GM21381 (cell line): ENCODE results near the gene PGGT1B.

Source experiments
- ATAC-seq: cut with Tn5 transposase; IDR thresholded peaks from one replicate; pipeline ENCODE4 v1.9.1; 2021; ENCODE audit warnings: mild to moderate bottlenecking, moderate library complexity; ENCODE audit not compliant: unreplicated experiment

PGGT1B gene

GRCh38 chr5:115262321-115263077 is at the start of gene PGGT1B:
Gene PGGT1B (minus strand): TSS chr5:115262877. CDS start chr5:115262851, 26 bp downstream.
- ATAC-seq, result peak; percentile 91

- no peak for ATAC-seq
These were observed 47.2 kb upstream of the PGGT1B start for GRCh38 chr5:115309751-115310370.

- no peak for ATAC-seq
These were observed 46.1 kb upstream of the PGGT1B start for GRCh38 chr5:115308815-115309214.

GRCh38 chr5:115306011-115306536 is 43.4 kb upstream of the PGGT1B start:
- no peak for ATAC-seq

- no peak for ATAC-seq
These were observed 41.8 kb upstream of the PGGT1B start for GRCh38 chr5:115304496-115304895.

GRCh38 chr5:115298811-115299210 is 36.1 kb upstream of the PGGT1B start:
- ATAC-seq, result no peak

- ATAC-seq, result no peak
These were observed 34.4 kb upstream of the PGGT1B start for GRCh38 chr5:115297031-115297430.

- ATAC-seq, result peak; percentile 77
These were observed 33.7 kb upstream of the PGGT1B start, which contains the start of gene CCDC112 for GRCh38 chr5:115296124-115297022. Gene CCDC112 (minus strand): TSS chr5:115296654. CDS start chr5:115296543, 111 bp downstream.

- peak; percentile 20 for ATAC-seq
These were observed 33.1 kb upstream of the PGGT1B start for GRCh38 chr5:115295777-115296123.

- ATAC-seq, result no peak
These were observed 28.7 kb upstream of the PGGT1B start for GRCh38 chr5:115291397-115291796.

GRCh38 chr5:115289104-115289503 is 26.4 kb upstream of the PGGT1B start:
- no peak for ATAC-seq

GRCh38 chr5:115284021-115284420 is 21.3 kb upstream of the PGGT1B start:
- ATAC-seq, result no peak

- no peak for ATAC-seq
These were observed 19.5 kb upstream of the PGGT1B start for GRCh38 chr5:115282131-115282530.

- no peak for ATAC-seq
These were observed 11.9 kb upstream of the PGGT1B start for GRCh38 chr5:115274584-115274983.

GRCh38 chr5:115272297-115272958 is 9.8 kb upstream of the PGGT1B start:
- ATAC-seq, result no peak

- ATAC-seq, result no peak
These were observed 8.8 kb upstream of the PGGT1B start for GRCh38 chr5:115271295-115272050.

- ATAC-seq, result no peak
These were observed 4.9 kb upstream of the PGGT1B start for GRCh38 chr5:115267617-115268016.

GRCh38 chr5:115265220-115265619 is 2.5 kb upstream of the PGGT1B start:
- no peak for ATAC-seq

GRCh38 chr5:115264786-115265185 is 2.1 kb upstream of the PGGT1B start:
- no peak for ATAC-seq

- no peak for ATAC-seq
These were observed 352 bp upstream of the PGGT1B start for GRCh38 chr5:115263078-115263380.
